Measurements from ENCODE around the gene SPOCK3. TPM values are rescaled to one million over a fixed set of nuclear protein-coding genes. Genes with fewer than 3 reads are reported as not detected.

The SPOCK3 gene
- polyA plus RNA-seq, 3 donors: 0.31 to 1.9 (median 1.2) TPM

GRCh38 chr4:167105857-167106256 lies 128.4 kb downstream of the SPOCK3 start:
- H3K4me3 Mint-ChIP-seq: no peak overlapping the region
- no peak for TF ChIP-seq CTCF (IDR thresholded peaks at IDR 0.05)
- H3K27ac ChIP-seq (ENCODE audit: low read depth in 1 of 2, low read length in 2 of 2): no peak overlapping the region
- DNase-seq: no peak
- no peaks in the 10 kb centered on the region for H3K36me3 ChIP-seq (replicated peaks in 1 of 2; ENCODE audit: control insufficient read depth in 1 of 2, insufficient read depth in 2 of 2, low read length in 2 of 2)
- H3K9me3 ChIP-seq (replicated peaks in 1 of 2; ENCODE audit: control insufficient read depth in 1 of 2, insufficient read depth in 1 of 2, low read length in 2 of 2): peaks cover 0 to 13% of the 10 kb centered on the region in 2 donors
- no peak overlapping the region for H3K4me2 ChIP-seq (replicated peaks; ENCODE audit: extremely low read depth, low read length, poor library complexity, severe bottlenecking)
- H2AFZ ChIP-seq (ENCODE audit: insufficient read depth, low read depth, low read length, poor library complexity, severe bottlenecking): no peak overlapping the region
- no peak overlapping the region for H3K4me3 ChIP-seq (replicated peaks in 1 of 3; ENCODE audit: low read depth in 2 of 3, low read length in 3 of 3)
- peaks cover 0 to 9% (median 4%) of the 10 kb centered on the region in 7 donors for H3K9me3 Mint-ChIP-seq
- no peaks in the 10 kb centered on the region for H3K27me3 ChIP-seq (ENCODE audit: control insufficient read depth in 2 of 2, insufficient read depth in 2 of 2, low read length in 2 of 2)
- H3K4me1 ChIP-seq (ENCODE audit: control insufficient read depth in 1 of 2, insufficient read depth in 2 of 2, low read length in 2 of 2): no peaks in the 10 kb centered on the region
- intact Hi-C loops (cut with micrococcal nuclease): no loop called here
- H4K20me1 ChIP-seq (ENCODE audit: insufficient read depth, low read length): no peaks in the 10 kb centered on the region
- H3K27ac Mint-ChIP-seq: no peak overlapping the region
- no peaks in the 10 kb centered on the region for H3K79me2 ChIP-seq (ENCODE audit: insufficient read depth, low read length)
- no peak overlapping the region for H3K9ac ChIP-seq (ENCODE audit: insufficient read depth, low read length, poor library complexity, severe bottlenecking)
- no peaks in the 10 kb centered on the region for H3K36me3 Mint-ChIP-seq
- H3K4me1 Mint-ChIP-seq: no peaks in the 10 kb centered on the region
- H3K27me3 Mint-ChIP-seq (ENCODE audit: low read depth in 3 of 3): no peaks in the 10 kb centered on the region

DNA sequence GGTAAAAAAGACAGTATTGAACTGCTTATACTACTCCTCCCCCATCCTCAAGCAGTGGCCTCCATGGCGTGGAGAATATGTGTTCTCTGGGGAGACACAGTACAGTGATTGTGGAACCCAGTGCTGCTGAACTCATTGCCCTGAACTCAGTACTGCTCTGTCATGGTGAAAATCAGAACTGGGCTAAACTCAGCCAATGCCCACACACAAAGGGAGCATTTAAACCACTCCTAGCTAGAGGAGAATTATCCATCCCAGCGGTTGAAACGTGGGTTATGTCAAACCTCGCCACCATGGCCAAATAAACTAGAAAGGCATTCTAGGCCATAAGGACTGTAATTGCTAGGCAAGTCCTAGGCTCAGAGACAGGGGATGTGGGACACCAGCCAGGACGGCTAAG lies 131.8 kb downstream of the SPOCK3 start:
- Histone ChIP-seq H3K27me3 (ENCODE audit: control insufficient read depth in 2 of 2, insufficient read depth in 2 of 2, low read length in 2 of 2) (no peaks in the 10 kb centered on the region), H4K20me1 (ENCODE audit: insufficient read depth, low read length) (no peaks in the 10 kb centered on the region), H2AFZ (ENCODE audit: insufficient read depth, low read depth, low read length, poor library complexity, severe bottlenecking) (no peak overlapping the region), H3K4me3 (replicated peaks in 1 of 3; ENCODE audit: low read depth in 2 of 3, low read length in 3 of 3) (no peak overlapping the region), H3K9me3 (replicated peaks in 1 of 2; ENCODE audit: control insufficient read depth in 1 of 2, insufficient read depth in 1 of 2, low read length in 2 of 2) (peaks cover 0 to 13% of the 10 kb centered on the region in 2 donors), H3K9ac (ENCODE audit: insufficient read depth, low read length, poor library complexity, severe bottlenecking) (no peak overlapping the region), H3K36me3 (replicated peaks in 1 of 2; ENCODE audit: control insufficient read depth in 1 of 2, insufficient read depth in 2 of 2, low read length in 2 of 2) (no peaks in the 10 kb centered on the region), H3K79me2 (ENCODE audit: insufficient read depth, low read length) (no peaks in the 10 kb centered on the region), H3K4me1 (ENCODE audit: control insufficient read depth in 1 of 2, insufficient read depth in 2 of 2, low read length in 2 of 2) (no peaks in the 10 kb centered on the region), H3K4me2 (replicated peaks; ENCODE audit: extremely low read depth, low read length, poor library complexity, severe bottlenecking) (no peak overlapping the region), H3K27ac (ENCODE audit: low read depth in 1 of 2, low read length in 2 of 2) (no peak overlapping the region)
- TF ChIP-seq CTCF (IDR thresholded peaks at IDR 0.05): no peak
- H3K9me3 Mint-ChIP-seq: peaks cover 0 to 7% (median 4%) of the 10 kb centered on the region in 7 donors
- WGBS (ENCODE audit: insufficient coverage): 86% methylated on average over 1 of the region's 5 CpGs
- H3K27me3 Mint-ChIP-seq (ENCODE audit: low read depth in 3 of 3): peaks cover 0 to 2% (median 1%) of the 10 kb centered on the region in 3 donors
- H3K4me3 Mint-ChIP-seq: no peak overlapping the region
- no peak overlapping the region for H3K27ac Mint-ChIP-seq
- no peaks in the 10 kb centered on the region for H3K36me3 Mint-ChIP-seq
- no peak for DNase-seq
- intact Hi-C loops (cut with micrococcal nuclease): no loop called here
- H3K4me1 Mint-ChIP-seq: no peaks in the 10 kb centered on the region

Data from CD14-positive monocyte (primary cell).